PC-9 (cell line): Measurements from ENCODE around the gene NSL1. TPM values are rescaled to one million over a fixed set of nuclear protein-coding genes. Genes with fewer than 3 reads are reported as not detected.

Experiments used
- BruUV-seq: library from RNA; stranded (reverse); fragments of 400-500 nt; replicated peaks from 2 replicates; lab custom pipeline; 2021; lab: Mats Ljungman, UMichigan
- CTCF ChIA-PET: fragments of 300-600 bp; sonication (Branson Sonifier 250); formaldehyde crosslinking; loops from one replicate; lab custom pipeline; 2022; ENCODE audit warnings: antibody characterized with exemption; lab: Charles Lee
- POLR2A ChIA-PET: fragments of 300-600 bp; sonication (Branson Sonifier 250); formaldehyde crosslinking; loops from one replicate; lab custom pipeline; 2022; ENCODE audit warnings: antibody characterized with exemption; ENCODE audit not compliant: unreplicated experiment; lab: Charles Lee
- DNase-seq, 2 experiments: peaks; one replicate each; pipeline versions ENCODE4 v3.0.0 to v3.0.0-alpha.2; 2015 to 2022; ENCODE audit warnings: mixed read lengths in 1 of 2
- H2AFZ ChIP-seq: fragments of 200-600 bp; sonication (generic); 2 replicates; pipeline ENCODE4 v1.8.1; 2017; ENCODE audit warnings: antibody characterized with exemption
- H3F3A ChIP-seq: fragments of 200-600 bp; sonication (generic); 2 replicates; pipeline ENCODE4 v1.8.1; 2017; ENCODE audit warnings: antibody characterized with exemption, mild to moderate bottlenecking, low read depth; ENCODE audit not compliant: insufficient read depth
- H3K27ac ChIP-seq: fragments of 200-600 bp; sonication (generic); 2 replicates; pipeline ENCODE4 v1.6.1; 2016; ENCODE audit warnings: mixed run types
- H3K27me3 ChIP-seq: fragments of 200-600 bp; sonication (generic); 2 replicates; pipeline ENCODE4 v1.6.1; 2016; ENCODE audit warnings: low read depth, mixed run types; ENCODE audit not compliant: insufficient read depth
- H3K36me3 ChIP-seq: fragments of 200-600 bp; sonication (generic); 2 replicates; pipeline ENCODE4 v1.6.1; 2016; ENCODE audit warnings: low read depth, mixed run types
- H3K4me1 ChIP-seq: fragments of 200-600 bp; sonication (generic); replicated peaks from 2 replicates; pipeline ENCODE4 v1.6.1; 2016; ENCODE audit warnings: mixed run types; ENCODE audit not compliant: insufficient read depth
- H3K4me2 ChIP-seq: fragments of 200-600 bp; sonication (generic); 2 replicates; pipeline ENCODE4 v1.6.1; 2017; ENCODE audit warnings: mixed run types
- H3K4me3 ChIP-seq: fragments of 200-600 bp; sonication (generic); 2 replicates; pipeline ENCODE4 v1.6.1; 2016; ENCODE audit warnings: mixed run types
- H3K79me2 ChIP-seq: fragments of 200-600 bp; sonication (generic); 2 replicates; pipeline ENCODE4 v1.6.1; 2017; ENCODE audit warnings: low read depth, mixed run types
- H3K9me2 ChIP-seq: fragments of 200-600 bp; sonication (generic); 2 replicates; pipeline ENCODE4 v1.8.1; 2017; ENCODE audit warnings: mild to moderate bottlenecking; ENCODE audit not compliant: insufficient read depth
- H3K9me3 ChIP-seq: fragments of 200-600 bp; sonication (generic); 2 replicates; pipeline ENCODE4 v1.8.1; 2016; ENCODE audit warnings: low read depth; ENCODE audit not compliant: insufficient read depth
- H4K20me1 ChIP-seq: fragments of 200-600 bp; sonication (generic); 2 replicates; pipeline ENCODE4 v1.8.1; 2017; ENCODE audit not compliant: insufficient read depth
- CTCF ChIP-seq: fragments of 200-600 bp; sonication (generic); conservative IDR thresholded peaks from 2 replicates; pipeline ENCODE4 v1.6.1; 2017; ENCODE audit warnings: mixed run types, antibody characterized with exemption, mild to moderate bottlenecking, moderate library complexity
- EZH2 ChIP-seq: fragments of 200-600 bp; sonication (generic); IDR thresholded peaks from 2 replicates; pipeline ENCODE4 v1.8.0; 2017; ENCODE audit warnings: antibody characterized with exemption, low read depth
- intact Hi-C: fragments of 100-400 bp; cut with micrococcal nuclease; formaldehyde crosslinking; loops from one replicate; pipeline ENCODE4 v1.10.0; 2022; ENCODE audit not compliant: unreplicated experiment
- total RNA-seq: library from RNA; stranded (reverse); gene quantifications from 2 replicates; pipeline ENCODE4 v1.2.3, GENCODE V29; 2021

NSL1 gene
- total RNA-seq, 1 experiment from 2014 or later = 32.4 TPM

- H3K9me2 ChIP-seq = no peaks in the 10 kb centered on the region
- H3K36me3 ChIP-seq = no peaks in the 10 kb centered on the region
- H3F3A ChIP-seq = no peaks in the 10 kb centered on the region
- peaks cover 50% of the 10 kb centered on the region for H3K27me3 ChIP-seq
- H3K27ac ChIP-seq = no peak overlapping the region
- intact Hi-C loops = no loop called here
- ChIA-PET POLR2A (no interaction called here), CTCF (no interaction called here)
- BruUV-seq = no TSS peak
- H3K4me1 ChIP-seq = no peaks in the 10 kb centered on the region
- TF ChIP-seq CTCF (no peak), EZH2 (no peak)
- H3K4me3 ChIP-seq = no peak overlapping the region
- no peak for DNase-seq
- no peaks in the 10 kb centered on the region for H3K9me3 ChIP-seq
- no peak overlapping the region for H2AFZ ChIP-seq
- H3K79me2 ChIP-seq = no peaks in the 10 kb centered on the region
- no peaks in the 10 kb centered on the region for H4K20me1 ChIP-seq
- H3K4me2 ChIP-seq = no peak overlapping the region
These were observed 105.5 kb downstream of the NSL1 start for GRCh38 chr1:212686069-212686468.

GRCh38 chr1:212685429-212685828 is 106.1 kb downstream of the NSL1 start:
- Histone ChIP-seq H3F3A (no peaks in the 10 kb centered on the region), H3K27me3 (peaks cover 44% of the 10 kb centered on the region), H3K4me3 (no peak overlapping the region), H4K20me1 (no peaks in the 10 kb centered on the region), H3K27ac (no peak overlapping the region), H3K4me2 (no peak overlapping the region), H3K4me1 (no peaks in the 10 kb centered on the region), H3K36me3 (no peaks in the 10 kb centered on the region), H3K79me2 (no peaks in the 10 kb centered on the region), H3K9me3 (no peaks in the 10 kb centered on the region), H2AFZ (no peak overlapping the region), H3K9me2 (no peaks in the 10 kb centered on the region)
- BruUV-seq = no TSS peak
- intact Hi-C loops = no loop called here
- DNase-seq = no peak
- POLR2A ChIA-PET = no interaction called here
- CTCF ChIA-PET = no interaction called here
- TF ChIP-seq CTCF = no peak
- TF ChIP-seq EZH2 = no peak

DNA sequence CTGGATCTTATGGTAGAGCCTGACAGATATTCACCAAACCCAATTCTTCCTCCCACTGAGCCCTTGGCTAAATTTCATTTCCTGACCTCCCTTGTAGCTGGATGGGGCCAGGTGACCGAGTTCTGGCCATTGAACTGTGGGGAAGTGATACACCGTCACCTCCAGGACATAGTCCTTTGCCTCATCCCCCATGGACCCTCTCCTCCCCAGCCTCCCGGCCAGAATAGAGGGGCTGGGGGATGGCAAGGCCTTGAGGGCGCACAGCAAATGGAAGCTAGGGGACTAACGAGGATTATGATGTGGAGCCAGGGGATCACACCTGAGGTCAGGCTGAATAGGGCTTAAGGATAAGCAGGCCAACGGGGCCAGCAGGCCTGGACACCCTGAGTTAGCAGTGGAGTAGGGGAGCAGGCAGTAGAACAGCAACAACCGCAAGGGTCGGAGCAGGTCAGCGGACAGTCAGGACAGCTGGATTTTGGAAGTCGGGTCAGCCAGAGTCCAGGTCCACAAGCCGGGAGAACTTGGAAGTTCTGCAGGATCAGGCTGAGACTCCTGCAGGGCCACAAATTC is 107.0 kb downstream of the NSL1 start:
- Histone ChIP-seq H3K79me2 (no peaks in the 10 kb centered on the region), H3K27ac (no peak overlapping the region), H3K9me2 (no peaks in the 10 kb centered on the region), H3K36me3 (no peaks in the 10 kb centered on the region), H4K20me1 (no peaks in the 10 kb centered on the region), H3K4me2 (no peak overlapping the region), H3F3A (no peaks in the 10 kb centered on the region), H2AFZ (no peak overlapping the region), H3K9me3 (no peaks in the 10 kb centered on the region), H3K4me3 (no peak overlapping the region), H3K27me3 (peaks cover 36% of the 10 kb centered on the region), H3K4me1 (no peaks in the 10 kb centered on the region)
- no peak for TF ChIP-seq CTCF
- CTCF ChIA-PET = no interaction called here
- POLR2A ChIA-PET = no interaction called here
- intact Hi-C loops = no loop called here
- BruUV-seq = no TSS peak
- no peak for DNase-seq
